Testis (tissue), 3 donors: Measurements from ENCODE around the gene TMEM203. TPM values are rescaled to one million over a fixed set of nuclear protein-coding genes. Genes with fewer than 3 reads are reported as not detected.
A peak's percentile ranks its signal among the peaks of the same experiment; 100 is the strongest.

Source experiments
- DNase-seq: peaks from one replicate; pipeline ENCODE4 v3.0.0-alpha.2; 2019
- H3K27ac ChIP-seq, 2 donors: fragments of 200-600 bp; sonication (generic); one replicate each; pipeline ENCODE4 v1.5.1; 2019
- H3K27me3 ChIP-seq: fragments of 200-600 bp; sonication (generic); one replicate; pipeline ENCODE4 v1.5.1; 2019
- H3K36me3 ChIP-seq: fragments of 200-600 bp; sonication (generic); one replicate; pipeline ENCODE4 v1.5.1; 2017; ENCODE audit warnings: low read depth; ENCODE audit errors: missing control alignments
- H3K4me1 ChIP-seq: fragments of 200-600 bp; sonication (generic); one replicate; pipeline ENCODE4 v1.5.1; 2019
- H3K4me3 ChIP-seq, 2 donors: fragments of 200-600 bp; sonication (generic); one replicate each; pipeline ENCODE4 v1.5.1; 2017 to 2019
- H3K9me3 ChIP-seq: fragments of 200-600 bp; sonication (generic); one replicate; pipeline ENCODE4 v1.5.1; 2017
- CTCF ChIP-seq, 3 experiments: fragments of 450-650 bp in 2 of 3; fragments of 200-600 bp in 1 of 3; sonication (generic) in 1 of 3; IDR thresholded peaks; one replicate each; pipeline ENCODE4 v1.5.1; 2016 to 2019; ENCODE audit warnings: antibody characterized with exemption in 3 of 3, mild to moderate bottlenecking in 2 of 3, moderate library complexity in 1 of 3
- POLR2A ChIP-seq: fragments of 450-650 bp; IDR thresholded peaks from one replicate; pipeline ENCODE4 v1.6.1; 2017; ENCODE audit warnings: antibody characterized with exemption, mild to moderate bottlenecking, moderate library complexity
- WGBS, 2 donors: methylation state at CpG; one replicate each; pipeline ENCODE4 v1.1.5; 2018; 5-methylcytosine and 5-hydroxymethylcytosine counted together
- intact Hi-C: fragments of 100-400 bp; cut with DNase I; formaldehyde crosslinking; loops from one replicate; pipeline ENCODE4 v1.15.1; 2023; ENCODE audit warnings: low total_unique reads
- polyA plus RNA-seq: library from polyadenylated mRNA; stranded (reverse); fragments of 350-450 nt; fragmentation: Illumina TruSeq; extraction: RNeasy Lipid Tissue Mini Kit (QIAGEN cat#74804); gene quantifications from one replicate; pipeline ENCODE4 v1.2.3, GENCODE V29; 2014; ENCODE audit warnings: low read depth, low replicate concordance; ENCODE audit not compliant: insufficient read depth
- total RNA-seq, 2 donors: library from RNA; depleted of rRNA; stranded (reverse); fragments of >200 nt; gene quantifications; one replicate each; pipeline ENCODE4 v1.2.3, GENCODE V29; 2016

The TMEM203 gene
- total and polyA plus RNA-seq, 3 donors from 2014 or later = 36.3 to 51.2 (median 48.0) TPM

- intact Hi-C loops = no loop called here
These were observed 41.6 kb downstream of the TMEM203 start for GRCh38 chr9:137163805-137164204.

GRCh38 chr9:137163365-137163715 lies 42.1 kb downstream of the TMEM203 start:
- intact Hi-C loops = no loop called here
- H3K36me3 ChIP-seq = no peaks in the 10 kb centered on the region
- no peak for DNase-seq
- 11 to 25% methylated on average over 15 to 25 of the region's 26 CpGs for WGBS, 2 donors
- peaks cover 19% of the 10 kb centered on the region for H3K4me1 ChIP-seq
- H3K27me3 ChIP-seq = no peaks in the 10 kb centered on the region
- H3K9me3 ChIP-seq = no peaks in the 10 kb centered on the region
- no peak overlapping the region for H3K27ac ChIP-seq
- TF ChIP-seq POLR2A (no peak), CTCF (IDR thresholded peaks at IDR 0.05) (no peak)
- H3K4me3 ChIP-seq = peak overlapping the region in 1 of 2 donors; percentile 24

More at GRCh38 chr9:137163805-137164204, 41.6 kb downstream of the TMEM203 start:
- TF ChIP-seq CTCF (IDR thresholded peaks at IDR 0.05) = no peak
- TF ChIP-seq POLR2A = no peak
- H3K27me3 ChIP-seq = no peaks in the 10 kb centered on the region
- no peaks in the 10 kb centered on the region for H3K9me3 ChIP-seq
- no peak overlapping the region for H3K27ac ChIP-seq
- 71 to 79% methylated on average over 6 to 22 of the region's 22 CpGs for WGBS, 2 donors
- H3K4me3 ChIP-seq = no peak overlapping the region
- peaks cover 21% of the 10 kb centered on the region for H3K4me1 ChIP-seq
- no peaks in the 10 kb centered on the region for H3K36me3 ChIP-seq
- no peak for DNase-seq

GRCh38 chr9:137162505-137163364 lies 42.7 kb downstream of the TMEM203 start:
- TF ChIP-seq CTCF (IDR thresholded peaks at IDR 0.05) = no peak
- TF ChIP-seq POLR2A = no peak
- intact Hi-C loops = no loop called here
- peak; percentile 50 for DNase-seq
- peaks cover 13% of the 10 kb centered on the region for H3K4me1 ChIP-seq
- no peaks in the 10 kb centered on the region for H3K9me3 ChIP-seq
- no peaks in the 10 kb centered on the region for H3K27me3 ChIP-seq
- H3K27ac ChIP-seq = no peak overlapping the region
- no peaks in the 10 kb centered on the region for H3K36me3 ChIP-seq
- H3K4me3 ChIP-seq = peak overlapping the region in 1 of 2 donors; percentile 24
- 5 to 6% methylated on average over 7 to 56 of the region's 74 CpGs for WGBS, 2 donors

- intact Hi-C loops = no loop called here
- TF ChIP-seq POLR2A (no peak), CTCF (IDR thresholded peaks at IDR 0.05) (no peak)
- H3K27me3 ChIP-seq = no peaks in the 10 kb centered on the region
- H3K4me3 ChIP-seq = peak overlapping the region in 1 of 2 donors; percentile 3
- no peaks in the 10 kb centered on the region for H3K36me3 ChIP-seq
- whole genome bisulfite sequencing, 2 donors = 0 to 3% methylated on average over 14 to 47 of the region's 71 CpGs
- no peak overlapping the region for H3K27ac ChIP-seq
- DNase-seq = no peak
- H3K9me3 ChIP-seq = no peaks in the 10 kb centered on the region
- H3K4me1 ChIP-seq = peaks cover 7% of the 10 kb centered on the region
These were observed 43.6 kb downstream of the TMEM203 start for GRCh38 chr9:137161558-137162486.
